Neural cell (in vitro differentiated cells): ENCODE data around the gene CDK8. TPM values are rescaled to one million over a fixed set of nuclear protein-coding genes. Genes with fewer than 3 reads are reported as not detected.
"Not testable (repeated sequence)": the region's sequence is repeated elsewhere in the genome, so short reads cannot be mapped to it uniquely, and the experiment has no call there.

Experiments
- H2AFZ ChIP-seq: fragments of 200-600, 300-800 bp; sonication (generic), shearing (Covaris generic); 2 replicates; pipeline ENCODE4 v1.6.0; 2014; ENCODE audit warnings: low read depth, mild to moderate bottlenecking, antibody characterized with exemption, low read length, moderate library complexity
- H3F3A ChIP-seq: fragments of 200-600 bp; shearing (Covaris generic); 2 replicates; pipeline ENCODE4 v1.6.1; 2016; ENCODE audit warnings: mild to moderate bottlenecking, moderate library complexity, mixed read lengths, antibody characterized with exemption, low read length; ENCODE audit not compliant: insufficient read depth, poor library complexity, severe bottlenecking
- H3K27ac ChIP-seq: fragments of 200-600, 300-800 bp; sonication (generic), shearing (Covaris generic); 2 replicates; pipeline ENCODE4 v1.5.1; 2014; ENCODE audit warnings: mild to moderate bottlenecking, low read length, moderate library complexity
- H3K27me3 ChIP-seq: fragments of 300-800, 200-600 bp; sonication (generic), shearing (Covaris generic); 2 replicates; pipeline ENCODE4 v1.6.0; 2014; ENCODE audit warnings: mild to moderate bottlenecking, low read depth, low read length, moderate library complexity; ENCODE audit not compliant: insufficient read depth
- H3K36me3 ChIP-seq: fragments of 300-800, 200-600 bp; sonication (generic), shearing (Covaris generic); 2 replicates; pipeline ENCODE4 v1.5.1; 2014; ENCODE audit warnings: mild to moderate bottlenecking, antibody characterized with exemption, low read length, moderate library complexity; ENCODE audit not compliant: insufficient read depth
- H3K4me2 ChIP-seq: fragments of 300-800, 200-600 bp; sonication (generic), shearing (Covaris generic); 2 replicates; pipeline ENCODE4 v1.6.0; 2014; ENCODE audit warnings: mild to moderate bottlenecking, low read length
- H3K4me3 ChIP-seq: fragments of 300-800, 200-600 bp; sonication (generic), shearing (Covaris generic); 2 replicates; pipeline ENCODE4 v1.5.1; 2014; ENCODE audit warnings: mild to moderate bottlenecking, low read length, moderate library complexity
- H3K79me2 ChIP-seq: fragments of 200-600 bp; shearing (Covaris generic); replicated peaks from 2 replicates; pipeline ENCODE4 v1.6.0; 2014; ENCODE audit warnings: mild to moderate bottlenecking, low read length, moderate library complexity; ENCODE audit not compliant: insufficient read depth
- H3K9ac ChIP-seq: fragments of 300-800, 200-600 bp; sonication (generic), shearing (Covaris generic); 2 replicates; pipeline ENCODE4 v1.6.1; 2016; ENCODE audit warnings: mild to moderate bottlenecking, low read length, mixed read lengths
- H3K9me2 ChIP-seq: fragments of 200-600 bp; shearing (Covaris generic); 2 replicates; pipeline ENCODE4 v1.6.1; 2016; ENCODE audit warnings: mild to moderate bottlenecking, low read length, mixed read lengths; ENCODE audit not compliant: insufficient read depth
- H3K9me3 ChIP-seq: fragments of 200-600, 300-800 bp; sonication (generic), shearing (Covaris generic); 2 replicates; pipeline ENCODE4 v1.6.1; 2016; ENCODE audit warnings: mild to moderate bottlenecking, mixed run types, low read length, moderate library complexity, mixed read lengths
- H4K20me1 ChIP-seq: fragments of 200-600 bp; shearing (Covaris generic); 2 replicates; pipeline ENCODE4 v1.6.1; 2016; ENCODE audit warnings: mild to moderate bottlenecking, mixed run types; ENCODE audit not compliant: insufficient read depth
- EP300 ChIP-seq: fragments of 450-650 bp; conservative IDR thresholded peaks from 2 replicates; pipeline ENCODE4 v1.6.1; 2014; ENCODE audit warnings: antibody characterized with exemption, mild to moderate bottlenecking, moderate library complexity; ENCODE audit not compliant: poor library complexity, severe bottlenecking
- EZH2 ChIP-seq: fragments of 200-600, 300-800 bp; shearing (Covaris generic), sonication (generic); IDR thresholded peaks from 2 replicates; pipeline ENCODE4 v1.6.1; 2014; ENCODE audit warnings: antibody characterized with exemption, low read length, borderline replicate concordance, mild to moderate bottlenecking; ENCODE audit not compliant: insufficient read depth, poor library complexity, severe bottlenecking
- MXI1 ChIP-seq: fragments of 450-650 bp; conservative IDR thresholded peaks from 2 replicates; pipeline ENCODE4 v1.6.1; 2014; ENCODE audit warnings: antibody characterized with exemption, mild to moderate bottlenecking; ENCODE audit not compliant: poor library complexity, severe bottlenecking
- SMC3 ChIP-seq: fragments of 450-650 bp; conservative IDR thresholded peaks from 2 replicates; pipeline ENCODE4 v1.6.1; 2014; ENCODE audit warnings: antibody characterized with exemption, mild to moderate bottlenecking, moderate library complexity; ENCODE audit not compliant: poor library complexity
- polyA plus RNA-seq: library from polyadenylated mRNA; depleted of rRNA; stranded (reverse); fragments of >200 nt; gene quantifications from 2 replicates; pipeline ENCODE4 v1.2.3, GENCODE V29; 2014
- TF ChIP-seq, protein P1 (sequence below): IDR thresholded peaks from 2 replicates; pipeline ENCODE4 v1.6.1; 2012; ENCODE audit warnings: borderline replicate concordance

CDK8 gene
- polyA plus RNA-seq, 1 donor from 2014 or later, result 58.9 TPM

DNA sequence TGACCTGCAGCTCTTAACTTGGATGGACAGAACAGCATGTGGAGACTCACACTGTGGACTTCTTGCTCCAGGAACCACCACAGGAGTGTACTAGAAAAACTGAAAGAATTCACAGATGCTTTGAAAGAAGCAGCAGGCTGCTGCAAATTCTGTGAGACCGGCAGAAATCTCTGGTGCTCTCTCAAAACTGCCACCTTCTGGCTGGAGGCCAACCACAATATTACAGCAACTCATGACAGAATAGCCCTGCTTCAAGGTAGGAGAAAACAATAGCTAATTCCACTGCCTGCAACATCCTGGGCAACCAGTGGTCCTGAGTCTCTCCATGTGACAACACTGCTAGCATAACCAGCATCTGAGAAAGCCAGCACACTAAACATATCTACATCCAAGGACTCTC, 26.9 kb downstream of the CDK8 start:
- TF ChIP-seq SMC3, result no peak
- TF ChIP-seq EP300, result no peak
- no peak for TF ChIP-seq MXI1
- Histone ChIP-seq H3K27me3 (no peaks in the 10 kb centered on the region), H3F3A (no peaks in the 10 kb centered on the region), H4K20me1 (no peaks in the 10 kb centered on the region), H3K36me3 (no peaks in the 10 kb centered on the region), H3K4me2 (no peak overlapping the region), H3K9me2 (no peaks in the 10 kb centered on the region), H3K27ac (no peak overlapping the region), H3K79me2 (peaks cover 44% of the 10 kb centered on the region), H2AFZ (no peak overlapping the region), H3K9me3 (peaks cover 14% of the 10 kb centered on the region), H3K4me3 (no peak overlapping the region), H3K9ac (no peak overlapping the region)

DNA sequence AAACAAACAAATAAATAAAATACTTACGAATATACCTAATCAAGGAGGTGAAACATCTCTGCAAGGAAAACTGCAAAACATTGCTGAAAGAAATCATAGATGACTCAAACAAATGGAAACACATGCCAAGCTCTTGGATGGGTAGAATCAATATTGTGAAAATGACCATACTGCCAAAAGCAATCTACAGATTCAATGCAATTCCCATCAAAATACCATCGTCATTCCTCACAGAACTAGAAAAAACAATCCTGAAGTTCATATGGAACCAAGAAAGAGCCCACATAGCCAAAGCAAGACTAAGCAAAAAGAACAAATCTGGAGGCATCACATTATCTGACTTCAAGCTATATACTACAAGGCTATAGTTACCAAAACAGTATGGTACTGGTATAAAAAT, 32.0 kb downstream of the CDK8 start:
- H3K9me2 ChIP-seq, H3F3A ChIP-seq, H4K20me1 ChIP-seq, H3K36me3 ChIP-seq, H3K79me2 ChIP-seq, H3K27ac ChIP-seq, H3K9me3 ChIP-seq, H2AFZ ChIP-seq, H3K4me3 ChIP-seq, H3K4me2 ChIP-seq, H3K27me3 ChIP-seq, H3K9ac ChIP-seq: not testable (repeated sequence)

DNA sequence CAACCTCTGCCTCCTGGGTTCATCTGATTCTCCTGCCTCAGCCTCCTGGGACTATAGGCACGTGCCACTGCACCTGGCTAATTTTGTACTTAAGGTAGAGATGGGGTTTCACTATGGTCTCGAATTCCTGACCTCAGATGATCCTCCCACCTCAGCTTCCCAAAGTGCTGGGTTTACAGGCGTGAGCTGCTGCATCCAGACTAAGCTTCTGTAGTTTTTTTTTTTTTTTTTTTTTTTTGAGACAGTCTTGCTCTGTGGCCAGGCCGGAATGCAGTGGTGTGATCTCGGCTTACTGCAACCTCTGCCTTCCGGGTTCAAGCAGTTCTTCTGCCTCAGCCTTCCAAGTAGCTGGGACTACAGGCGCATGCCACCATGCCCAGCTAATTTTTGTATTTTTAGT, 34.9 kb downstream of the CDK8 start:
- not testable (repeated sequence) for H2AFZ ChIP-seq, H4K20me1 ChIP-seq, H3K9me3 ChIP-seq, H3K4me3 ChIP-seq, H3K36me3 ChIP-seq, H3K4me2 ChIP-seq, H3F3A ChIP-seq, H3K9ac ChIP-seq, H3K27ac ChIP-seq, H3K27me3 ChIP-seq, H3K9me2 ChIP-seq
- H3K79me2 ChIP-seq, result peaks cover 15% of the 10 kb centered on the region

DNA sequence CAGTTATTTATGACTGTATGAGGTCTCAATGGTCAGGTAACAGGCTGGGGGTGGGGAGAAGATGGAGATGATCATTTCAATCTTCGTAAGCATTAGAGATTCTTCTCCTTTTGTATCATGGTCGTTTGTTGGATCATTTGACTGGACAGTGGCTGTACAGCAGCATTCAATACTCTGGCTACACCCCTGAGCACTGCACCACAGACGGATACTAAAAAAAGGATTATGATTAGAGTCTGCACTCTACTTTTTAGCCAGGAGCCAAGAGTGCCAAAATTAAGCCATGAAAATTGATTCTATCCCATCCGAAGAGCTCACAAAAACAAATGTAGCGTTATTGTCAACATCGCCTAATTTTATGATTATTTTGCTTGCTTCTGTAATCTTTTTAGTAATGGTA, 41.9 kb downstream of the CDK8 start:
- Histone ChIP-seq H3K4me3 (no peak overlapping the region), H3K9ac (no peak overlapping the region), H3K9me3 (no peaks in the 10 kb centered on the region), H3K79me2 (peaks cover 55% of the 10 kb centered on the region), H3K9me2 (no peaks in the 10 kb centered on the region), H3K4me2 (no peak overlapping the region), H3K27me3 (no peaks in the 10 kb centered on the region), H3K27ac (no peak overlapping the region), H3F3A (no peaks in the 10 kb centered on the region), H3K36me3 (no peaks in the 10 kb centered on the region), H2AFZ (no peak overlapping the region), H4K20me1 (no peaks in the 10 kb centered on the region)
- TF ChIP-seq, protein P1, sequence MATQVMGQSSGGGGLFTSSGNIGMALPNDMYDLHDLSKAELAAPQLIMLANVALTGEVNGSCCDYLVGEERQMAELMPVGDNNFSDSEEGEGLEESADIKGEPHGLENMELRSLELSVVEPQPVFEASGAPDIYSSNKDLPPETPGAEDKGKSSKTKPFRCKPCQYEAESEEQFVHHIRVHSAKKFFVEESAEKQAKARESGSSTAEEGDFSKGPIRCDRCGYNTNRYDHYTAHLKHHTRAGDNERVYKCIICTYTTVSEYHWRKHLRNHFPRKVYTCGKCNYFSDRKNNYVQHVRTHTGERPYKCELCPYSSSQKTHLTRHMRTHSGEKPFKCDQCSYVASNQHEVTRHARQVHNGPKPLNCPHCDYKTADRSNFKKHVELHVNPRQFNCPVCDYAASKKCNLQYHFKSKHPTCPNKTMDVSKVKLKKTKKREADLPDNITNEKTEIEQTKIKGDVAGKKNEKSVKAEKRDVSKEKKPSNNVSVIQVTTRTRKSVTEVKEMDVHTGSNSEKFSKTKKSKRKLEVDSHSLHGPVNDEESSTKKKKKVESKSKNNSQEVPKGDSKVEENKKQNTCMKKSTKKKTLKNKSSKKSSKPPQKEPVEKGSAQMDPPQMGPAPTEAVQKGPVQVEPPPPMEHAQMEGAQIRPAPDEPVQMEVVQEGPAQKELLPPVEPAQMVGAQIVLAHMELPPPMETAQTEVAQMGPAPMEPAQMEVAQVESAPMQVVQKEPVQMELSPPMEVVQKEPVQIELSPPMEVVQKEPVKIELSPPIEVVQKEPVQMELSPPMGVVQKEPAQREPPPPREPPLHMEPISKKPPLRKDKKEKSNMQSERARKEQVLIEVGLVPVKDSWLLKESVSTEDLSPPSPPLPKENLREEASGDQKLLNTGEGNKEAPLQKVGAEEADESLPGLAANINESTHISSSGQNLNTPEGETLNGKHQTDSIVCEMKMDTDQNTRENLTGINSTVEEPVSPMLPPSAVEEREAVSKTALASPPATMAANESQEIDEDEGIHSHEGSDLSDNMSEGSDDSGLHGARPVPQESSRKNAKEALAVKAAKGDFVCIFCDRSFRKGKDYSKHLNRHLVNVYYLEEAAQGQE, result no peak
- TF ChIP-seq EZH2 (no peak), MXI1 (no peak)
